Superior temporal gyrus (tissue), 1 donor: ENCODE measurements around the gene GPR42.

Source experiments
- DNase-seq: peaks from one replicate; pipeline ENCODE4 v3.0.0-alpha.2; 2016; ENCODE audit errors: extremely low spot score

The GPR42 gene

GRCh38 chr19:35370722-35371121, at the start of gene GPR42:
Gene GPR42, plus strand, starts transcription at chr19:35371068. Its CDS starts 292 bp downstream, at chr19:35371360.
- DNase-seq, result no peak

GRCh38 chr19:35321291-35321690, 49.6 kb upstream of the GPR42 start:
- DNase-seq, result no peak

GRCh38 chr19:35322014-35322413, 48.9 kb upstream of the GPR42 start:
- DNase-seq, result no peak

- DNase-seq, result no peak
These were observed 43.2 kb upstream of the GPR42 start for GRCh38 chr19:35327642-35328041.

- DNase-seq, result no peak
These were observed 42.0 kb upstream of the GPR42 start, which contains the start of gene CD22 for GRCh38 chr19:35328851-35329285. Gene CD22, plus strand, starts transcription at chr19:35329187. Its CDS starts 2,854 bp downstream, at chr19:35332041.

GRCh38 chr19:35329323-35329722, 41.5 kb upstream of the GPR42 start:
- DNase-seq, result no peak

- DNase-seq, result no peak
These were observed 40.4 kb upstream of the GPR42 start for GRCh38 chr19:35330475-35330874.

GRCh38 chr19:35331551-35332214, 39.2 kb upstream of the GPR42 start:
- DNase-seq, result no peak

GRCh38 chr19:35332817-35333216, 38.1 kb upstream of the GPR42 start:
- DNase-seq, result no peak

- no peak for DNase-seq
These were observed 36.6 kb upstream of the GPR42 start for GRCh38 chr19:35334144-35334753.

- DNase-seq, result no peak
These were observed 34.5 kb upstream of the GPR42 start for GRCh38 chr19:35336166-35336955.

- DNase-seq, result no peak
These were observed 33.5 kb upstream of the GPR42 start for GRCh38 chr19:35337097-35337983.

GRCh38 chr19:35337984-35338296, 32.9 kb upstream of the GPR42 start:
- no peak for DNase-seq

- DNase-seq, result no peak
These were observed 30.4 kb upstream of the GPR42 start for GRCh38 chr19:35340431-35340830.

- DNase-seq, result no peak
These were observed 29.9 kb upstream of the GPR42 start for GRCh38 chr19:35341006-35341405.

- DNase-seq, result no peak
These were observed 29.2 kb upstream of the GPR42 start for GRCh38 chr19:35341565-35342225.

GRCh38 chr19:35342430-35342829, 28.4 kb upstream of the GPR42 start:
- no peak for DNase-seq

- DNase-seq, result no peak
These were observed 26.3 kb upstream of the GPR42 start for GRCh38 chr19:35344511-35345031.

- no peak for DNase-seq
These were observed 25.2 kb upstream of the GPR42 start for GRCh38 chr19:35345671-35346111.

GRCh38 chr19:35346193-35347052, 24.4 kb upstream of the GPR42 start:
- DNase-seq, result no peak
